Urinary bladder (tissue), 4 donors: ENCODE data around the gene U2AF1L4. TPM values are rescaled to one million over a fixed set of nuclear protein-coding genes. Genes with fewer than 3 reads are reported as not detected.

Experiments used
- DNase-seq: peaks from one replicate; pipeline ENCODE4 v3.0.0-alpha.2; 2015; ENCODE audit errors: extremely low spot score
- H3K27ac ChIP-seq: one replicate; pipeline ENCODE4 v1.5.1; 2013; ENCODE audit warnings: low read depth, mild to moderate bottlenecking, moderate library complexity
- H3K36me3 ChIP-seq: one replicate; pipeline ENCODE4 v1.6.1; 2013; ENCODE audit warnings: mild to moderate bottlenecking, moderate library complexity; ENCODE audit not compliant: insufficient read depth
- H3K4me1 ChIP-seq: one replicate; pipeline ENCODE4 v1.6.1; 2013; ENCODE audit warnings: mild to moderate bottlenecking, moderate library complexity; ENCODE audit not compliant: insufficient read depth
- H3K4me3 ChIP-seq: one replicate; pipeline ENCODE4 v1.5.1; 2013; ENCODE audit warnings: low read depth, low read length
- WGBS: extraction: QIAGEN DNeasy Blood & Tissue Kit; methylation state at CpG from one replicate; pipeline ENCODE4 v1.1.7; 2013; 5-methylcytosine and 5-hydroxymethylcytosine counted together
- polyA plus RNA-seq: library from polyadenylated mRNA; stranded (reverse); fragments of 200-250 nt; gene quantifications from one replicate; pipeline ENCODE4 v1.2.3, GENCODE V29; 2013
- total RNA-seq: library from RNA; depleted of rRNA; stranded (reverse); fragments of >200 nt; gene quantifications from one replicate; pipeline ENCODE4 v1.2.3, GENCODE V29; 2014
- donor health status: healthy with polysubstance abuse.
- donor health status: healthy.

U2AF1L4 gene, protein sequence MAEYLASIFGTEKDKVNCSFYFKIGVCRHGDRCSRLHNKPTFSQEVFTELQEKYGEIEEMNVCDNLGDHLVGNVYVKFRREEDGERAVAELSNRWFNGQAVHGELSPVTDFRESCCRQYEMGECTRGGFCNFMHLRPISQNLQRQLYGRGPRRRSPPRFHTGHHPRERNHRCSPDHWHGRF
- total RNA-seq, result 9.6 TPM
- 25.3 TPM for polyA plus RNA-seq

DNA sequence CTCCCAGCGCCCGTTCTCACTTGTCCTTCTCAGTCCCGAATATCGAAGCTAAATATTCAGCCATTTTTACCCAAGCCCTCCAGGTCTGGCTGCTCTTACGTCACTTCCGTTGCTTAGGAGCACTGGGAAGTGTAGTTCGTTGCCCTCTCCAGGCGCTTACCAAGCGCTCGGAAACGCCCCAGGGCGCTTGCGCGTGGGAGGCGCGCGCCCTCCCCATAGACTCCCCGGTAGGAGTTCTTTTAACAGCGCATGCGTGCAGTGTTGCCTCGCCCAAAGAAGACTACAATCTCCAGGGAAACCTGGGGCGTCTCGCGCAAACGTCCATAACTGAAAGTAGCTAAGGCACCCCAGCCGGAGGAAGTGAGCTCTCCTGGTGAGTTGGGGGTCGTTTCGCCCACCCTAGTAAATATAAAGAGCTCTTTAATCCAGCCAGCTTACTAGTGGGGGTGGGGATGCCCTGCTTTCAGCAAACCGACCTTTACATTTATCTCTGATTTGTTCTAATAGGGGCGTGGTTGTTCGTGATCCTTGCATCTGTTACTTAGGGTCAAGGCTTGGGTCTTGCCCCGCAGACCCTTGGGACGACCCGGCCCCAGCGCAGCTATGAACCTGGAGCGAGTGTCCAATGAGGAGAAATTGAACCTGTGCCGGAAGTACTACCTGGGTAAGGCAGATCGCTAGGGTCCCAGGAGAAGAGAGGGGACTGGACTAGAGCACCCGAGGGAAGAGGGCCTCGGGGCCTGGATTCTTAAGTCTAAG, at the start of gene U2AF1L4, which contains the start of gene PSENEN:
U2AF1L4 (minus strand) TSS at position 91 of the 759 bp plus-strand sequence; CDS start at position 64, 27 bp downstream.
PSENEN (plus strand) TSS at position 324 of the 759 bp plus-strand sequence; CDS start at position 604, 280 bp downstream.
- Histone ChIP-seq H3K36me3 (no peaks in the 10 kb centered on the region), H3K27ac (peak within 1 kb of the TSS; percentile 92), H3K4me3 (peak within 1 kb of the TSS; percentile 61), H3K4me1 (no peaks in the 10 kb centered on the region)
- peak; percentile 97 for DNase-seq
- under 1% methylated on average over 40 of the region's 40 CpGs for WGBS

DNA sequence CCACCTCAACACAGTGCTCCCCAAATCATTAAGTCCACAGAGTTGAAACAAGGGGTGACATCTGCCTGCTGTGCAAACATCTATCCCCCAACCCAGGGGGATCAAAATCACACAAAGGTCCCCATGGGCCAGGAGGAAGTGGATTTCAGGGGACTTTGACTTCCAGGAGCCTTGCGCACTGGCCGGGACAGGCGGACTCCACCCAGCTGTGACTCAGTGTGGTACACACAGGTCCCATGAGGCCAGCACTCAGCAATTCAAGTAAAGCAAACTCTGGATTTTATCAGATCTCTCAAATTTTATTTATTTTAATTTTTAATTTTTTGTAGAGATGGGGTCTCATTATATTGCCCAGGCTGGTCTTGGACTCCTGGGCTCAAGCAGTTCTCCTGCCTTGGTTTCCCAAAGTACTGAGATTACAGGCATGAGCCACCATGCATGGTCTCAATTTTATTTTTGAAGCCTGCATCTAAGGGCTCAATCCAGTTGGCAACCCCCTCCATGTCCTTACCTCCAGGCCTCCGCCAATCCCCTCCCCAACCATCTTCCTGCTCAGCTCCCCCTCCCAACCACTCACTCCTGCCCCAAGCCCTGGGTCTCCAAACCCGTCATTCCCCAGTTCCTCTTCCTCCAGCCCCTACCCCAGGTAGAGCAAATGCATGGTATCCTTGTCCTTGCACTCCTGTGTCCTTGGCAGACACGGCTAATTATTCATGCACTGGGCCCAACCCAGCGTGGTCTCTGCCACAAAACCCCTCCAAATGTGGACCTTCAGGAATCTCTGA, 48.4 kb upstream of the U2AF1L4 start:
- no peaks in the 10 kb centered on the region for H3K36me3 ChIP-seq
- no peak overlapping the region for H3K27ac ChIP-seq
- no peak overlapping the region for H3K4me3 ChIP-seq
- WGBS, result 72% methylated on average over 7 of the region's 7 CpGs
- H3K4me1 ChIP-seq, result no peaks in the 10 kb centered on the region
- DNase-seq, result no peak

DNA sequence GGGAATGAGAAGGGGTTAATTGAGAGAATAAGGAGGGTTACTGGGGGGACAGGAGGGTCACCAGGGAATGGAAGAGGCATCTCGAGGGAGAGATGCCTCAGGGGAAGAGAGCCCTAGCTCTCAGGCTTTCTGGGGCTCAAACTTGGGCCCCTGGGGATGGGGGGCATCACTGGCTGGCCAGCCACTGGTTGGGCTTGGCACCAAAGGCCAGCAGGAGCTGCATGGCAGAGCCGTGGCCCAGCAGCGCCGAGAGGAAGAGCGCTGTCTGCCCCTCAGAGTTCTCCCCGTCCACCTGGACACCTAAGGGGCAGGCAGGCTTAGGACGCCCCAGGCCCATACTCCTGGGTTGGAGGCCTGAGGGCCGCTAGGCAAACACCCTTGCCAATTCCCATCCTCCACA, 47.7 kb upstream of the U2AF1L4 start:
- Histone ChIP-seq H3K4me1 (no peaks in the 10 kb centered on the region), H3K36me3 (no peaks in the 10 kb centered on the region), H3K27ac (no peak overlapping the region), H3K4me3 (no peak overlapping the region)
- DNase-seq, result no peak
- 78% methylated on average over 8 of the region's 8 CpGs for WGBS

DNA sequence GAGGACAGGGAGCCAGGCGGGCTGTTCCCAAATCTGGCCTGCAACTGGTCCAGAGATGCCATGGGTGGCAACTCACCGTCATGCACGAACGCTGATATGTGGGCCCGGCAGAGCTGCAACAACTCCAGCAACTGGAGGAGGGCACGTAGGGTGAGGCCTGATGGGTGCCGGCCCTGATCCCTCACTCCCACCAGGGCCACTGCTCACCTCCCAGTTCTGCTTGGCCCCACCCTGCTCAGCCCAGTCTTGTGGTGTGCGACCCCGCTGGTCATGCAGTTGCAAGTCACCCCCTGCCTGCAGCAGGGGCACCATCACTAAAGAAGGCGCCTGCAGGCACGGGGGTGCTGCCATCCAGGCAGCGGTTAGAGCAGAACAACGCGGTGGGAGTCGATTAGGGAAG, 47.1 kb upstream of the U2AF1L4 start:
- H3K36me3 ChIP-seq, result no peaks in the 10 kb centered on the region
- no peaks in the 10 kb centered on the region for H3K4me1 ChIP-seq
- 84% methylated on average over 15 of the region's 15 CpGs for WGBS
- no peak for DNase-seq
- no peak overlapping the region for H3K27ac ChIP-seq
- H3K4me3 ChIP-seq, result no peak overlapping the region

DNA sequence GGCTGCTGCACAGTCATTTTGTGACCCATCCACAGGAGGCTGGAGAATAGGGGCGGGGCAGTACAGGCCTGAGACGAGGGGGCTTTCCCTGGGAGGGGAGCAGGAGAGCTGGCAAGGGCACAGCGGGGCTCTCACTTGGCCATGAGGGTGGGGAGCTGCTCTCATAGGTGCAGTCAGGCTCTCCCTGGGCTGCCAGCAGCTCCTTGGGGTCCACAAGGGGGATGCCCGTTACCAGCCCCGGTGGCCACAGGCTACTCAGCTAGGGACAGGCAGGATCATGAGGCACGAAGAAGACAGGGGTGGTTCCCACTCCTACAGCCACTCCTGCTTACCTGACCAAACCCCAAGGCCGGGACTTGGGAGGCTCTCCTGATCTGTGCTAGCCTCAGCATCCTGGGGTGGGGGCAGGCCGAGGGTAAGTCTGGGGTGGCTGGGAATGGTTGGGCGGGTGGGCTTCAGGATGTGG, 46.6 kb upstream of the U2AF1L4 start:
- no peak overlapping the region for H3K27ac ChIP-seq
- no peaks in the 10 kb centered on the region for H3K36me3 ChIP-seq
- 88% methylated on average over 9 of the region's 9 CpGs for WGBS
- no peak for DNase-seq
- H3K4me3 ChIP-seq, result no peak overlapping the region
- no peaks in the 10 kb centered on the region for H3K4me1 ChIP-seq

DNA sequence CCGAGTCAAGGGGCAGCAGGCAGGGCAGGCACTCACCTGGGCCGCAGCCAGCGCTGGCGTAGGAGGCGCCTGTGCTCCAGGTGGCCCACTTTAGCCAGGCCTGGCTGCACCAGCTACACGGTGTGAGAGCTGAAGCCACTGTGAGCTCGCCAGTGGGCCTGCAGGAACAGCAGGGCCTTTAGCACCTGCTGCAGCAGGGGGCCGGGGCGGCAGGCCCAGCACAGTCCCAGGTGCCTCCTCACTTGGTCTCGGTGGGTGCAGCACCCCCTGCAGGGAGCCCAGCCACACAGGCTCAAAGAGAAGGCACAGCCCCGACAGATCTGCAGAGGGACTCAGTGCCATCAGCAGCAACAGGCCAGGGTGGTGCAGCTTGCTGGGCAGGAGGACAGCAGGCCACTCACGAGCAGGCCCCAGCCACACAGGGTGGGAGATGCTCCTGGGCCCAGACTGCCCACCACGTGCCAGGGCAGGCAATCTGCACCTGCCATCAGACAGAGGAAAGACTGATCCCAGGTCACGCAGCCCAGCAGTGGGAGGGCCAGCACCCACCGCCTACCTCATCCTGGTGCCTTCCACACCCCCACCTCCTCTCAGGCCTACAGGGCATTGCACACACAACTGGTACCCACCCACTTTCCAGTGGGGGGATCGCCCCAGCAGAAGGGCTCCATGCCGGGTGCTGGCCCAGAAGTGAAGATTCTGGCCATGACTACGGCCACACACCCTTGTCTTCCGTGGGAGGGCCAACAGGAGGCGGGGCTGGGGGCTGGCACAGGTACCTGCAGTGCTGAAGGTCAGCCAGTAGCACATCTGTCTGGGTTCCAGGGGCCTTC, 46.0 kb upstream of the U2AF1L4 start:
- H3K4me1 ChIP-seq, result no peaks in the 10 kb centered on the region
- no peak for DNase-seq
- no peaks in the 10 kb centered on the region for H3K36me3 ChIP-seq
- WGBS, result 58% methylated on average over 20 of the region's 20 CpGs
- no peak overlapping the region for H3K4me3 ChIP-seq
- H3K27ac ChIP-seq, result no peak overlapping the region

DNA sequence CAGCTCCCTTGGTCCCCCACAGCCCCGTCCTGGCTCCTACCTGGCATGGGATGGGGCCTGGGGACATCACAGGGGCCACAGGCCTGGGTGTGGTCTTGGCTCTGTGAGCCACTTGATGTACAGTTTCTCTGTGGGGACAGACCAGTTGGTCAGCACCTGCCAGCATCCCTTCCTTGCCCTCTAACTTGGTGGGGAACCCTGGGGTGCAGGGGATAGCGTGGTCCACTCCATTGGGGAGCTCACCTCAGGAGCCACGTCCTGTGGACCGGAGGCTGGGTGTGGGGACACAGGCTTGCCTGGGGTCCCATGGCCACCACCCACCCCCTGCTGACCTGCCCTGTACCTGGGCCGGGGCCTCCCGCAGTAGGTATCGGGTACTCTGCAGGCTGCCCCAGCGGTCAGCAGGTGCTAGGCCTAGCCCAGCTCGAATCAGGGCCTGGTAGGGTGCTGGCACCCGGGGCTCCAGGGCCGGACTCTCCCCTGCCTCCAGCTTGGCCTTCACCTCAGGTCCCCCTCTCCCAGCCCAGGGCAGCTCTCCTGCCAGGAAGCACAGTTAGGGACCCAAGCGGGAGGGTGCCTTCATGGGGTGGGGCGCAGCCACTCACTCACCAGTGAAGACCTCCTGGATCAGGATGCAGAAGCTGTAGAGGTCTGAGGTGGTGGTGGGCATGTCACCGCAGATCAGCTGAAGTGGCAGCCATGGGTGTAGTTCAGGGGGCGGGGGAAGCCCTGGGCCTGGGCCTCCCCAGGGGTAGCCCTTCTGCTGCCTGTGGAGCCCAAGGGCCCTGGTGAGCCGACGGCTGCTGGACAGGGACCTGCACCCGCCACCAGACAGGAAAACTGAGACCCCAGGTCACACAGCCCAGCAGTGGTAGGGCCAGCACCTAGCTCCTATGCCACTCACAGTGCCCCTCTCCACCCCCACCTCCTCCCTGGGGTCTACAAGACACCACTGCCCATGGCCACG, 45.0 kb upstream of the U2AF1L4 start:
- no peak overlapping the region for H3K4me3 ChIP-seq
- H3K4me1 ChIP-seq, result no peaks in the 10 kb centered on the region
- no peak for DNase-seq
- H3K27ac ChIP-seq, result no peak overlapping the region
- no peaks in the 10 kb centered on the region for H3K36me3 ChIP-seq
- 87% methylated on average over 19 of the region's 19 CpGs for WGBS

DNA sequence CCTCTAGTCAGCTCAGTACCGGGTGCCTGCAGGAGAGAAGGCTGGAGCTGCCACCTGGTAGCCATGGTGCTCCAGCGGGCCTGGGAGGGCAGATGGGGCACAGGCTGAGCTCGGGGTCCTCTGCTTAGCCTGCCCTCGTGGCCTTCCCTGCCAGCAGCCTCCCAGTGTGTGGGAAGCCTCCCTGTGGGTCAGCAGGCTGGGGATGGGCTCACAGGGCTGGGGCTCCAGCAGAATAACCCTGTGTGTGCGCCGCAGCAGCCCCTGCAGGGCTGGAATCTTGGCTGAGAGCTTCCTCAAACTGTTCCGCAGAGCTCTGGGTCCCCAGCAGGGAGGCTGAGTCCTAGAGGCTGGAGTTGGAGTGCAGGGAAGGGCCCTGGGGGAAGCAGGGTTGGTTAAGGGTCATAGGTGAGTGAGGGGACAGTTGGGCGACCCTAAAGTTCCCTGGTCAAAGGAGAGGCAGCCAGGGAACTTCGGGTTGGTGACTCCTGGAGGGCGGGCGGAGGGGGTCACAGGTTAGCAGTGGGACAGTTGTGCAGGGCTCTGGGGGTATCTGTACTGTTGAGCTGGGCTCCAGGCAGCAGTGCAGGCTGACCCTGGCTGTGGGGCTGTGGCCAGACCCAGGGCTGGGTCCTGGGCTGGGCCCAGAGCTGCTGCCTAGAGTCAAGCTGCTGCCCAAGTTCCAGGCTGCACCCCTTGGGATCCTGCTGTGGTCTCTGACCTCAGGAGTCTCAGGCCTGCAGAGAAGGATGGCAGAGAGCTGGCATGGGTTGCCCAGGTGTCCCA, 44.2 kb upstream of the U2AF1L4 start:
- WGBS, result 81% methylated on average over 11 of the region's 11 CpGs

DNA sequence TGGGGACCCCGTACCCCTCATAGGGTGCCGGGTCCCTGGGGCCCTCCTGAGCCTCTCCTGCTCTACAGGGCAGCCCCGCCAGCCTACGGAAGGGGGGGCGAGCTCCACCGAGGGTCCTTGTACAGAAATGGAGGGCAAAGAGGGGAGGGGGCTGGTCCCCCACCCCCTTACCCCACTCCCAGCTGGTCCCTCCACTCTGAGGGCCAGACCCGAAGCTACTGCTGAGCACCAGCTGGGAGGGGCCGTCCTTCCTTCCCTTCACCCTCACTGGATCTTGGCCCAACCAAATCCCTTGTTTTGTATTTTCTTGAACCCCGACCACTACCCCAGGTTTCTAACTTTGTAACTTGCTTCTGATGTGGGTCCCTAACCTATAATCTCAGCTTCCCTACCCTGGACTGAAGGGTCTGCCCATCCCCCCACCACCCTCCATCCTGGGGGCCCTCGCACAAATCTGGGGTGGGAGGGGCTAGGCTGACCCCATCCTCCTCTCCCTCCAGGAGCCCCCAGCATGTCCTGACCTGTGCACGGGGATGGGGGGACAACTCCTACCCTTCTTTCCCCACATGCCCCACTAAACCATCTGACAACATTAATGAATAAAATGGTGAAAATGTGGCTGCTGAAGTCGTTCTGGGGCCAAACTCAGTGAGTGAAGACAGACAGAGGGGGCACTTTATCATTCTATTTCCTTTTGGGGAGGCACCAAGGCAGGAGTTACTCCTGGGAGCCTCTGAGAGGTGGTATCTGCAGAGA, 43.2 kb upstream of the U2AF1L4 start:
- Histone ChIP-seq H3K4me3 (no peak overlapping the region), H3K27ac (no peak overlapping the region), H3K4me1 (no peaks in the 10 kb centered on the region), H3K36me3 (no peaks in the 10 kb centered on the region)
- WGBS, result 76% methylated on average over 12 of the region's 12 CpGs
- no peak for DNase-seq

More for the DNA sequence above, 44.2 kb upstream of the U2AF1L4 start:
- no peak for DNase-seq
- Histone ChIP-seq H3K4me3 (no peak overlapping the region), H3K4me1 (no peaks in the 10 kb centered on the region), H3K27ac (no peak overlapping the region), H3K36me3 (no peaks in the 10 kb centered on the region)

DNA sequence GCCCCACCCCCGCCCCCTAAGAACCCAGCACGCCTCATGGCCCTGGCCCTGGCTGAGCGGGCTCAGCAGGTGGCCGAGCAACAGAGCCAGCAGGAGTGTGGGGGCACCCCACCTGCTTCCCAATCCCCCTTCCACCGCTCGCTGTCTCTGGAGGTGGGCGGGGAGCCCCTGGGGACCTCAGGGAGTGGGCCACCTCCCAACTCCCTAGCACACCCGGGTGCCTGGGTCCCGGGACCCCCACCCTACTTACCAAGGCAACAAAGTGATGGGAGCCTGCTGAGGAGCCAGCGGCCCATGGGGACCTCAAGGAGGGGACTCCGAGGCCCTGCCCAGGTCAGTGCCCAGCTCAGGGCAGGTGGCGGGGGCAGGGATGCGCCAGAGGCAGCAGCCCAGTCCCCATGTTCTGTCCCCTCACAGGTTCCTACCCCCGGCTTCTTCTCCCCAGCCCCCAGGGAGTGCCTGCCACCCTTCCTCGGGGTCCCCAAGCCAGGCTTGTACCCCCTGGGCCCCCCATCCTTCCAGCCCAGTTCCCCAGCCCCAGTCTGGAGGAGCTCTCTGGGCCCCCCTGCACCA, 42.1 kb upstream of the U2AF1L4 start:
- Histone ChIP-seq H3K27ac (no peak overlapping the region), H3K4me3 (no peak overlapping the region), H3K36me3 (no peaks in the 10 kb centered on the region), H3K4me1 (no peaks in the 10 kb centered on the region)
- no peak for DNase-seq
- 93% methylated on average over 15 of the region's 15 CpGs for WGBS
